IPS DF 19.7 (cell line): ENCODE measurements around the gene TMEM248.
A peak's percentile ranks its signal among the peaks of the same experiment; 100 is the strongest.
"Not testable (repeated sequence)": the region's sequence is repeated elsewhere in the genome, so short reads cannot be mapped to it uniquely, and the experiment has no call there.

Experiments
- DNase-seq: peaks from one replicate; pipeline ENCODE4 v3.0.0-alpha.2; 2013; ENCODE audit warnings: low read depth, low spot score

Gene TMEM248

DNA sequence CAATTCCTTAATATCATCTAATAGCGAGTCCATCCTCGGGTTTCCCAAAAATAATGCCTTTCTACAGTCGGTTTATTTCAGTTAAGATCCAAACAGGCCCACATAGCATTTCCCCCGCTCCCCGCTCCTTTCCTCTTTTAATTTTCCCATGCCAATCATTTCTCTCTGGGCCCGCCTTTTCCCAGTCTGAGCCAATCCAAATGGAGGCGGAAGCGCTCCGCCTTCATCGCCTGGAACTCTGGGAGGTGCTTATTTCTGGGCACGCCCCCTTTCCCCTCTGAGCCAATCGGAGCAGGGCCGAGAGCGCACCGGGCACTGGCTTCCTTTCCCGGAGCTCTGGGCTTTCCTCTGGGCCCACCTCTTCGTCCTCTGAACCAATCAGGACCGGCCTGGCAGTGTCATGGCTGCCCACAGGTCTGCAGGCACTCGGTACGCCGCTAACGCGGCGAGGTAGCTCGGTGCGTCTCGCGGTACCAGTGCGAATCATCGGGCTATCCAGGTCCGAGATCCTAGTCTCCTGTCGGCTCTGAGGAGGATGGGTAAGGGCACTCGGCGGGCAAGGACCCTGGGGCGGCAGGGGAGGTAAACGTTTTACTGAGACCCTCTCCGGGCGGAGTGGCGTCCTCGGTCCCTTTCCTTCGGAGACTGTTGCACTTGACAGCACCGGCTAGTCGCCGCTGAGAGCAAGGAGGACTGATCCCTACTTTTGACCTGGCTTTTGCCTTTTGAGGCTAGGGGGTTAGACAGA lies 75.6 kb downstream of the TMEM248 start, which contains the start of gene TYW1:
Gene TYW1, plus strand, starts transcription at position 390 of the 748 bp plus-strand sequence. Its CDS starts 146 bp downstream, at position 536.
- peak; percentile 76 for DNase-seq

DNA sequence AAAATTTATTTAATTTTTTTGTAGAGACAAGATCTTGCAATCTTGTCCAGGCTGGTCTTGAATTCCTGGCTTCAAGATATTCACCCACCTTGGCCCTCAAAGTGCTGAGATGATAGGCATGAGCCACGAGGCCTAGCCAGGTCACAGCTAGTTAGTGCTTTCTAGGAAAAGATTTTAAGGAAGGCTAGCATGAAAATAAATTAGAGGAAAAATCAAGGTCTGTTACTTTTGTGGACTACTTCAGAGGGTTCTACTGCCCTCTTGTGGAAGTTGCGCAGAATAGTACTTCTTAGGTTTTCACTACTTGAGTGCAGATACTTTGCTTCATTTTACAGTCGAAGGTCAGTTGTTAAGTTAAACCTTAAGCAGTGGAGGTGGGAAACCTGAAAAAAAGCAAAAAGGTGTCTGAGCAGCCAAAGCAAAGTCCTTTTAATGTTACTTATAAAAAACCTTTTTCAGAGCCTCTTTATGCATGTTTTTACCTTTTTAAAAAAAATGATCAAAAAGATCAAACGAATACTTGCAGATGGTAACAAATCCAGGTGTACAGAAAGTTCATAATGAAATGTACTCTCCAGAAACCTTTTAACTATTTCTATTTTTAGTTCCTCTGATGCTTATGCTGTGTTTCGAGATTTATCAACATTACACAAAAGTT lies 79.7 kb downstream of the TMEM248 start:
- DNase-seq: not testable (repeated sequence)

DNA sequence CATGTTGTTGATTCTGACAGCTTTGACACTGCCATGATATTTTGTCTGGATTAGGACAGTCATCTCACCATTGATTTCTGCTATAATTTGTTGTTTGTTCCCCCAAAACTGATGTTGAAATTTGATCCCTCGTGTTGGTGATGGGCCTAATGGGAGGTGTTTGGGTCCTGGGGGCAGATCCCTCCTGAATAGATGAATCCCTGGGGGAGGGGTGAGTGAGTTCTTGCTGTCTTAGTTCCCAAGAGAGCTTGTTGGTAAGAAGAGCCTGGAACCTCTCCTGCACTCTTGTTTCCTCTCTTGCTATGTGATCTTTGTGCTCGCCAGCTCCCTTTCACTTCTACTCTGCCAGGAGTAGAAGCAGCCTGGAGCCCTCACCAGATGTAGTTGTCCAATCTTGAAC lies 83.1 kb downstream of the TMEM248 start:
- not testable (repeated sequence) for DNase-seq

DNA sequence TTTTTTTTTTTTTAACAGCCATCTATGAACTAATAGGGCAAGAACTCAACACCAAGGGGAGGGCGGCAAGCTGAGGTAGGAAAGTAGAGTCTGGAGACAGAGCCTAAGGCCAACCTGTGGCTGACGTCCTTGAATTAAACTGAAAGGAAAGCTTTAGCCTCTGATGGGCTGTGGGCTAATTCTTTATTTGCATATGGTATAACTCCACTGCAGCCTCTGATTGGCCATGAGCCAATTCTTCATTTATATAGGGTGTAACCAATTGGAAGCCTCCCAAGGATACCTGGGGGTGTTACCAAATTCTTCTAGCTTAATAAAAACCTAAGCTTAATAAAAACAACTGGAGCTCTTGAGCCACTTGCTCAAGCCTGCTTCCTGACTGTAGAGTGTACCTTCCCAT lies 85.9 kb downstream of the TMEM248 start:
- DNase-seq: no peak
